Effector memory CD8-positive, alpha-beta T cell (primary cell): ENCODE data around the gene RPUSD4.

Source experiments
- ATAC-seq: fragments of 150-1000 bp; cut with Tn5 transposase; replicated peaks from 2 replicates; pipeline ENCODE4 v1.10.0; 2021; ENCODE audit warnings: mild to moderate bottlenecking, moderate library complexity
- DNase-seq, 3 experiments: peaks; one replicate each; pipeline ENCODE4 v3.0.0; 2021
- H3K27ac Mint-ChIP-seq, 2 donors: one replicate each; pipeline ENCODE4 v1.8.0; 2022; ENCODE audit warnings: mild to moderate bottlenecking in 2 of 2, mixed read lengths in 2 of 2, moderate library complexity in 2 of 2
- H3K27me3 Mint-ChIP-seq, 2 donors: one replicate each; pipeline ENCODE4 v1.8.0; 2022; ENCODE audit warnings: mixed read lengths in 2 of 2
- H3K36me3 Mint-ChIP-seq: one replicate; pipeline ENCODE4 v1.8.0; 2022; ENCODE audit warnings: mild to moderate bottlenecking, moderate library complexity, mixed read lengths; ENCODE audit not compliant: insufficient read depth
- H3K4me1 Mint-ChIP-seq, 2 donors: one replicate each; pipeline ENCODE4 v1.8.0; 2022; ENCODE audit warnings: low read depth in 2 of 2, mixed read lengths in 2 of 2
- H3K4me3 Mint-ChIP-seq, 2 donors: one replicate each; pipeline ENCODE4 v1.8.0; 2022; ENCODE audit warnings: mild to moderate bottlenecking in 2 of 2, mixed read lengths in 2 of 2, moderate library complexity in 2 of 2
- H3K9me3 Mint-ChIP-seq, 2 donors: one replicate each; pipeline ENCODE4 v1.8.0; 2022; ENCODE audit warnings: mixed read lengths in 2 of 2

Gene RPUSD4

GRCh38 chr11:126197277-126197939 is 14.0 kb downstream of the RPUSD4 start:
- H3K4me3 Mint-ChIP-seq = no peak overlapping the region
- H3K9me3 Mint-ChIP-seq = no peaks in the 10 kb centered on the region
- no peak overlapping the region for H3K27ac Mint-ChIP-seq
- H3K4me1 Mint-ChIP-seq = peaks cover 0 to 3% of the 10 kb centered on the region in 2 donors
- ATAC-seq (no peak), DNase-seq (no peak)
- no peaks in the 10 kb centered on the region for H3K27me3 Mint-ChIP-seq
- peaks cover 53% of the 10 kb centered on the region for H3K36me3 Mint-ChIP-seq

DNA sequence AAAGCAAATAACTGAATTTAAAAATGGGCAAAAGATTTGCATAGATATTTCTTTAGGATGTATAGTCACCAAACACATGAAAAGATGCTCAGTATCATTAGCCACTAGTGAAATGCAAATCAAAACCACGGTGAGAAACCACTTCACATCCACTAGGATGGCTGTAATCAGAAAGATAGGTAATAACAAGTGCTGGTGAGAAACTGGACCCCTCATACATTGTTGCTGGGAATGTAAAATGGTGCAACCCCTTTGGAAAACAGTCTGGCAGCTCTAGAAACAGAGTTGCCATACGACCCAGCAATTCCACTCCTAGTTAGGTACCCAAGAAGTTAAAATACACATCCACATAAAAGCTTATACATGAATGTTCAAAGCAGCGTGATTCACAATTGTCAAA is 16.3 kb downstream of the RPUSD4 start:
- H3K9me3 Mint-ChIP-seq = no peaks in the 10 kb centered on the region
- DNase-seq (no peak), ATAC-seq (no peak)
- H3K4me1 Mint-ChIP-seq = peaks cover 0 to 4% of the 10 kb centered on the region in 2 donors
- H3K27ac Mint-ChIP-seq = no peak overlapping the region
- no peaks in the 10 kb centered on the region for H3K27me3 Mint-ChIP-seq
- peaks cover 45% of the 10 kb centered on the region for H3K36me3 Mint-ChIP-seq
- H3K4me3 Mint-ChIP-seq = no peak overlapping the region

DNA sequence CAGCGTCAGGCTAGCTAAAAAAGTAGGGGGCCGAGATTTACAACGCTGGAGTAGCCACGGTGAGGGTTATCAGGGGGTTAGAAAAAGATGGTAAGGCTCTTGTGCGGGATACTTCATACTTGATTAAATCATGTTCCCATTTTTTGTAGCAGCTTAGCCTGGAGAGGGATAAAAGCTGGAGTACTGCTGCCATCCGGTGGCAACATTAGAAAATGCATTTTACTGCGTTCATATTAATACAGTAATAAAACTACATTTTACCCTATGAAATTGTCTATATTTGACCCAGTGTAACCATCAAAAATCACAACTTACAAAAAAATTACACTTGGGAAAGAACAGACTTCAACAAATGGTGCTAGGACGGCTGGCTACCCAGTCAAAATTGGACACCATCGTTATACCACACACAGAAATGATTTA is 17.3 kb downstream of the RPUSD4 start:
- DNase-seq (peak in 2 of 3 experiments; percentile 11 to 12), ATAC-seq (peak; percentile 22)
- no peaks in the 10 kb centered on the region for H3K9me3 Mint-ChIP-seq
- H3K27ac Mint-ChIP-seq = no peak overlapping the region
- H3K4me1 Mint-ChIP-seq = peaks cover 0 to 2% of the 10 kb centered on the region in 2 donors
- H3K27me3 Mint-ChIP-seq = no peaks in the 10 kb centered on the region
- peaks cover 37% of the 10 kb centered on the region for H3K36me3 Mint-ChIP-seq
- H3K4me3 Mint-ChIP-seq = no peak overlapping the region

DNA sequence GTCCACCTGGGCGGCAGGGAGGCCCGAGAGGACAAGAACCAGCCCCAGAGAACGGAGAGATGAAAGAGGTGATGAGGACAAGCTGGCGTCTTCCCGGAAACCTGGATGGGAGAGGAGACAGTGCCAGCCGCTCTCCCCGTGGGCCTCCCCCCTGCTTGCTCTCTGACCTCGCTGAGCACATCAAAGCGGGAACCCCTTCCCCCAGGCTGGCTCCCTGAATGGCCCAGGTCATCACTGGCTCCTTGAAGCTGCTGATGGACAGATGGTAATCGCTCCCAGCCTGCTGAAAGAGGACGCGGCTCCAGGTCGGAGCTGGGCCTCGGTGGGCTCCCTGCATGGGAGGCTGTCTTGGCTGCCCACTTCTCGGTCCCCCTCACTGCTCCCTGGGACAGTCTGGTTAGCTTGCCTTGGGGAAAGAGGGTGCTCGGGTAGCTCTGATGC is 18.4 kb downstream of the RPUSD4 start:
- Mint-ChIP-seq H3K4me3 (no peak overlapping the region), H3K27ac (peak overlapping the region in 1 of 2 donors; percentile 35), H3K4me1 (peaks cover 0 to 2% of the 10 kb centered on the region in 2 donors), H3K27me3 (no peaks in the 10 kb centered on the region), H3K9me3 (no peaks in the 10 kb centered on the region), H3K36me3 (peaks cover 27% of the 10 kb centered on the region)
- DNase-seq (no peak), ATAC-seq (no peak)

GRCh38 chr11:126192361-126192760 is 19.1 kb downstream of the RPUSD4 start:
- Mint-ChIP-seq H3K27me3 (no peaks in the 10 kb centered on the region), H3K36me3 (peaks cover 24% of the 10 kb centered on the region), H3K27ac (peak overlapping the region; percentile 17 to 35)

GRCh38 chr11:126191379-126192073 is 19.9 kb downstream of the RPUSD4 start:
- no peaks in the 10 kb centered on the region for H3K9me3 Mint-ChIP-seq
- no peak overlapping the region for H3K4me3 Mint-ChIP-seq
- peak overlapping the region in 1 of 2 donors; percentile 17 for H3K27ac Mint-ChIP-seq
- no peaks in the 10 kb centered on the region for H3K27me3 Mint-ChIP-seq
- ATAC-seq (no peak), DNase-seq (no peak)
- peaks cover 2 to 4% of the 10 kb centered on the region in 2 donors for H3K4me1 Mint-ChIP-seq
- H3K36me3 Mint-ChIP-seq = peaks cover 19% of the 10 kb centered on the region

More at GRCh38 chr11:126192361-126192760, 19.1 kb downstream of the RPUSD4 start:
- Mint-ChIP-seq H3K4me1 (peaks cover 0 to 2% of the 10 kb centered on the region in 2 donors), H3K9me3 (no peaks in the 10 kb centered on the region), H3K4me3 (no peak overlapping the region)
- ATAC-seq (no peak), DNase-seq (no peak)

- peak overlapping the region in 1 of 2 donors; percentile 41 for H3K27ac Mint-ChIP-seq
- H3K9me3 Mint-ChIP-seq = no peaks in the 10 kb centered on the region
- ATAC-seq (no peak), DNase-seq (no peak)
- H3K36me3 Mint-ChIP-seq = peaks cover 14% of the 10 kb centered on the region
- no peaks in the 10 kb centered on the region for H3K27me3 Mint-ChIP-seq
- peaks cover 2 to 4% of the 10 kb centered on the region in 2 donors for H3K4me1 Mint-ChIP-seq
- no peak overlapping the region for H3K4me3 Mint-ChIP-seq
Measured at GRCh38 chr11:126190792-126191191, 20.7 kb downstream of the RPUSD4 start.

GRCh38 chr11:126189109-126189929 is 22.1 kb downstream of the RPUSD4 start:
- no peak overlapping the region for H3K27ac Mint-ChIP-seq

DNA sequence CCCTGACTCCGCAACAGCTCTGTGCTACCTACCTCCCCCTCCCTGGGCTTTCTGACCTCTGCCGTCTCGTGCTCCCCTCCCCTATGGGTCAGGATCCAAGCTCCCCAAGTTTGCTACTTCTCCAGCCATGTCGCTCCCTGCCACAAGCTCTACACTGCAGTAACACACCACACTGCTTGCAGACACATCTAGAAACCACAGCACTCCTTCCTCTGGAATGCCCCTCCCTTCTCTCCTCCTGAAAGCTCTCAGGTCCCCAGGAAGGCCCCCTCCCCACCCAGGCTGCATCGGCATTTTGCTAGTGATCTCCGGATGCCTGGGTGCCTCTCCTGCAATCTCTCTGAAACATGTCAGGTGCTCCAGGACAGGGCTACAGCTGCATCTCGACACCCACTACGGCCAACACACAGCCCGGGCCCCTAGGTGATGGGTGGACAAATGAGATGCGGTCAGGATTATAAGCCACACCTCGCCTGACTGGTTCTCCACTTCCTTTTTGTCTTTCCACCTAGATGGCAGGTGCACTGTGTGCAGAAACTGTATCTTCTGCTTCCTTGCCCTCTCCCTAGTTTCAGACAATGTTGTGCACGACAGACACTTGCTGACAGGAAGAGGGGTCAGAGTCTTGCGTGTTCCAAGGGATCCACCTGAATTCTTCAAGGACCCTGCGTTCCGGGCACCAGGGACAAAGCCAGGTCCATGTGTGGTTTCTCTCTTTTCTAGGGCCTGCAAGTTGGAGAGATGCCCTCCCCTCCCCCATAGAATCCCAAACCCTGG is 22.9 kb downstream of the RPUSD4 start:
- ATAC-seq (no peak), DNase-seq (no peak)
- no peaks in the 10 kb centered on the region for H3K9me3 Mint-ChIP-seq
- H3K27me3 Mint-ChIP-seq = no peaks in the 10 kb centered on the region
- peaks cover 4% of the 10 kb centered on the region for H3K36me3 Mint-ChIP-seq
- peaks cover 2 to 4% of the 10 kb centered on the region in 2 donors for H3K4me1 Mint-ChIP-seq
- no peak overlapping the region for H3K4me3 Mint-ChIP-seq
- H3K27ac Mint-ChIP-seq = no peak overlapping the region

More at GRCh38 chr11:126189109-126189929, 22.1 kb downstream of the RPUSD4 start:
- Mint-ChIP-seq H3K4me3 (no peak overlapping the region), H3K4me1 (peaks cover 2 to 4% of the 10 kb centered on the region in 2 donors), H3K9me3 (no peaks in the 10 kb centered on the region), H3K27me3 (no peaks in the 10 kb centered on the region), H3K36me3 (peaks cover 4% of the 10 kb centered on the region)
- DNase-seq (no peak), ATAC-seq (no peak)

DNA sequence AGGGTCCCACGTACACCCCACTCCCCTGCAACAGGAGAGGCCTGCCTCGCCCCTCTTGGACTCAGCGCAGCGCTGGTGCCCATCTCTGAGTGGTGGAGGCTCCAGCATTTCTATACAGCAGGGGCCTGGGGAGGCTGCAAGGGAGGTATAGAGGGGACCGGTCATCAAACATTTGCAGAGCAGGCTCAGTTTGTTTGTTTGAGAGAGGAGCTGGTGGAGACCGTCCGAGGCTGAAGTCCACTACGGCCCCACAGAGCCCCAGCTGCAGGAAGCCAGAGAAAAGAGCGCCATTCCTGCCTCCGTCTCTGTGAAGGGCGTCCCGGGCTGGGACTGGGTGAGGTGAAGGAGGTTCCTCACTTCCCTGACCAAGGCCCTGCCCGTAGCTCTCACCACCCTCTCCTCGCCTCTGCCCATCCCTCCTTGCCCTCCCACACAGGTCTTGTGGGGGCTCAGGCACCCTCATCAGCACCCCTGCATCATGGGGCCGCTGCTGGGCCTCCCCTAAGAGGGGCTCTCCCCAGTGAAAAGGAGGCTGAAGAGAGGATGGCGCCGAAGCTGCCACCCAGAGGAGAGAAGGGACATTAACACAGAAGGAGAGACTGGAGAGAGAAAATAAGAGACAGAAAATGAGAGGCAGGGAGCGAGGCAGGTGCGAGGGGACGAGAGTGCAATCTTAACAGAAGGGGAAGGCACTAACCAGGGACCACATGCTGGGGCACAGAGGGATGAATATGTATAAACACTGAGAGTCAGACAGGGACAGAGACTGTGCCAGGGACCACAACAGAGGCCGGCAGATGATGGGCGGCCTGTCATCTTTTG is 24.5 kb downstream of the RPUSD4 start:
- no peaks in the 10 kb centered on the region for H3K9me3 Mint-ChIP-seq
- peaks cover 4 to 6% of the 10 kb centered on the region in 2 donors for H3K4me1 Mint-ChIP-seq
- peaks cover 8% of the 10 kb centered on the region for H3K36me3 Mint-ChIP-seq
- no peak for ATAC-seq
- H3K27ac Mint-ChIP-seq = no peak overlapping the region
- no peaks in the 10 kb centered on the region for H3K27me3 Mint-ChIP-seq
- H3K4me3 Mint-ChIP-seq = no peak overlapping the region
- no peak for DNase-seq

DNA sequence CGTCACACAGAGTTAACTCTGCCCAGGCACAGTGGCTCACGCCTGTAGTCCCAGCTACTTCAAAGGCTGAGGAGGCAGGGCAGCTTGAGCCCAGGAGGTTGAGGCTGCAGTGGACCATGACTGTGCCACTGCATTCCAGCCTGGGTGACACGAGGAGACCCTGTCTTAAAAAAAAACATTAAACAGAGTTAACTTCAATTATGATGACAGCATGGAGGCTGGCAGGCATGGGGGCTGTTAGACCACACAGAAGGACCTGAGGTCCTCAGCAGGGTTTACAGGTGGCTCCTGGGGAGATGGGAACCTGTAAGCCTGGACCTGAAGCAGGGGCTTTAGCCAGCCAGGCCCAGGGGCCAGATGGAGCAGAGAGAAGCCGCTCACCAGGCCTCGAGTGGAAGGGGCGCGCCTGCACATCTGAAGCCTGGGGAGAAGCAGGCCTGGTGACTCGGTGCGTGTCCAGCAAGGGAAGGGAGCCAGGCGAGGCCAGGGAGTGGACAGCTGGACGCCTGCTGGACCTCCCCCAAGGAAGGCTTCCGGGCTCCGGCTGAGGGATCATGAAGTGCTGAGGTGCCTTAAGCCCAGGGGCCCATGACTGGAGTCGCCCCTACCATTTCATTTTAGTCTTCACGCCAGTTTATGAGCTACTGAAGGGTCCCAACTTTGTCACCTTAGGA is 25.3 kb downstream of the RPUSD4 start:
- H3K36me3 Mint-ChIP-seq = peaks cover 5% of the 10 kb centered on the region
- peaks cover 6 to 7% of the 10 kb centered on the region in 2 donors for H3K4me1 Mint-ChIP-seq
- no peak overlapping the region for H3K4me3 Mint-ChIP-seq
- no peak overlapping the region for H3K27ac Mint-ChIP-seq
- H3K27me3 Mint-ChIP-seq = no peaks in the 10 kb centered on the region
- DNase-seq (no peak), ATAC-seq (no peak)
- H3K9me3 Mint-ChIP-seq = no peaks in the 10 kb centered on the region
